Lower leg skin (tissue), 4 donors: Measurements from ENCODE around the gene C12orf57. TPM values are rescaled to one million over a fixed set of nuclear protein-coding genes. Genes with fewer than 3 reads are reported as not detected.

Experiments used
- DNase-seq, 2 donors: peaks; one replicate each; pipeline ENCODE4 v3.0.0-alpha.2; 2019; ENCODE audit warnings: low spot score in 2 of 2
- H3K4me3 ChIP-seq: fragments of 200-600 bp; sonication (generic); 2 replicates; pipeline ENCODE4 v1.5.1; 2017; ENCODE audit warnings: mild to moderate bottlenecking, low read depth; ENCODE audit not compliant: poor library complexity, severe bottlenecking
- POLR2A ChIP-seq, 2 donors: fragments of 450-650 bp; IDR thresholded peaks; one replicate each; pipeline ENCODE4 v1.6.1; 2016 to 2017; ENCODE audit warnings: antibody characterized with exemption in 2 of 2, mild to moderate bottlenecking in 1 of 2, moderate library complexity in 1 of 2
- WGBS, 2 donors: methylation state at CpG; one replicate each; pipeline ENCODE4 v1.1.5; 2018; 5-methylcytosine and 5-hydroxymethylcytosine counted together
- intact Hi-C: fragments of 100-400 bp; cut with DNase I; formaldehyde crosslinking; loops from one replicate; pipeline ENCODE4 v1.15.0; 2023; ENCODE audit warnings: low total_unique reads
- total RNA-seq, 4 donors: library from RNA; depleted of rRNA; stranded (reverse); fragments of >200 nt; gene quantifications; one replicate each; pipeline ENCODE4 v1.1.0, GENCODE V29; 2016
- TF ChIP-seq, protein P1 (sequence below), 3 donors: fragments of 450-650 bp; IDR thresholded peaks; one replicate each; pipeline ENCODE4 v1.5.1; 2016; ENCODE audit warnings: antibody characterized with exemption in 3 of 3, mild to moderate bottlenecking in 3 of 3, moderate library complexity in 2 of 3

C12orf57 gene
- total RNA-seq, 4 donors from 2014 or later = 341 to 526 (median 418) TPM

DNA sequence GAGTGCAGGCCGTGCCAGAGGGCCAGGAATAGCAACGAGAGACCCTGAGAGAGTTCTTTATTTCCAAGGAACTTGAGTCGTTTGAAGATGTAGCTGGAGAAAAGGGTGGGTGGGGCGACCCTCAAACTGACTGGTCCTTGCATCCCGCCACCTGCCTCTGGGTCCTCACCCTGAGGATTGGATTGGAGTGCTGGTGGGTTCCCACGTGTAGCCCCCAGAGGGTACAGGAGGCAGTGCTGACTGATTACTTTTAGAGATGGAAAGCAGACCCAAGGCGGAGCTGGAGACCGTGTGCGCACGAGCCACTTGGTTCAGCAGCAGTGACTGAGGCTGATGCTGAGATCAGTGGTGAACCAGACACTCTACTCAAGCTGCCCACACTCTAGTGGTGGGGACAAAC is 33.8 kb downstream of the C12orf57 start:
- no peak for TF ChIP-seq POLR2A (IDR thresholded peaks at IDR 0.05)
- TF ChIP-seq, protein P1, sequence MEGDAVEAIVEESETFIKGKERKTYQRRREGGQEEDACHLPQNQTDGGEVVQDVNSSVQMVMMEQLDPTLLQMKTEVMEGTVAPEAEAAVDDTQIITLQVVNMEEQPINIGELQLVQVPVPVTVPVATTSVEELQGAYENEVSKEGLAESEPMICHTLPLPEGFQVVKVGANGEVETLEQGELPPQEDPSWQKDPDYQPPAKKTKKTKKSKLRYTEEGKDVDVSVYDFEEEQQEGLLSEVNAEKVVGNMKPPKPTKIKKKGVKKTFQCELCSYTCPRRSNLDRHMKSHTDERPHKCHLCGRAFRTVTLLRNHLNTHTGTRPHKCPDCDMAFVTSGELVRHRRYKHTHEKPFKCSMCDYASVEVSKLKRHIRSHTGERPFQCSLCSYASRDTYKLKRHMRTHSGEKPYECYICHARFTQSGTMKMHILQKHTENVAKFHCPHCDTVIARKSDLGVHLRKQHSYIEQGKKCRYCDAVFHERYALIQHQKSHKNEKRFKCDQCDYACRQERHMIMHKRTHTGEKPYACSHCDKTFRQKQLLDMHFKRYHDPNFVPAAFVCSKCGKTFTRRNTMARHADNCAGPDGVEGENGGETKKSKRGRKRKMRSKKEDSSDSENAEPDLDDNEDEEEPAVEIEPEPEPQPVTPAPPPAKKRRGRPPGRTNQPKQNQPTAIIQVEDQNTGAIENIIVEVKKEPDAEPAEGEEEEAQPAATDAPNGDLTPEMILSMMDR (IDR thresholded peaks at IDR 0.05) = no peak
- 72 to 76% methylated on average over 10 of the region's 10 CpGs for WGBS, 2 donors
- no peak overlapping the region for H3K4me3 ChIP-seq
- no peak for DNase-seq
- intact Hi-C loops = no loop called here

DNA sequence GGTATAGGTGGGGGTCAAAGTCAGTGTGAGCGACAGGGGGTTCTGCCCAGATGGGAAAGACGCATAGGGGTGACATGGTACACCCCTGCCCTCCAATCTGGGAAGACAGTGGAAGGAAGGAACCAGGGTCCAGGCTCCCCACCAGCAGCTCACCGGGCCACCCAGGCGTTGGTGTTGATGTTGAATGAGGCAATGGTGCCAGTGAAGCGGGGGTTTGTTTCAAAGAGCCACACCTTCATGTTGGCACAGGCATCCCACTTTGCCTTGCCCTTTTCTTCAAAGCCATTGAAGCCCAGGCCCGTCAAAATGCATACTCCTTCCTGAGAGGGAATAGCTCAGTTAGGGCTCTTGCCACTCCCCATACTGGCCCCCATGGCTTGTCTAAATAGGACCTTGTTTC is 34.4 kb downstream of the C12orf57 start:
- intact Hi-C loops = no loop called here
- no peak overlapping the region for H3K4me3 ChIP-seq
- 66 to 74% methylated on average over 6 of the region's 6 CpGs for WGBS, 2 donors
- no peak for DNase-seq
- TF ChIP-seq POLR2A (IDR thresholded peaks at IDR 0.05) = no peak
- TF ChIP-seq, protein P1 (IDR thresholded peaks at IDR 0.05) = no peak

GRCh38 chr12:6978611-6979011 is 34.8 kb downstream of the C12orf57 start:
- 62 to 70% methylated on average over 3 of the region's 3 CpGs for WGBS, 2 donors
- intact Hi-C loops = no loop called here
- no peak for DNase-seq
- no peak overlapping the region for H3K4me3 ChIP-seq
- no peak for TF ChIP-seq POLR2A (IDR thresholded peaks at IDR 0.05)
- TF ChIP-seq, protein P1 (IDR thresholded peaks at IDR 0.05) = no peak

GRCh38 chr12:6979021-6979420 is 35.2 kb downstream of the C12orf57 start:
- intact Hi-C loops = no loop called here
- 55% methylated on average over 6 of the region's 6 CpGs for WGBS, 2 donors
- no peak overlapping the region for H3K4me3 ChIP-seq
- no peak for DNase-seq
- TF ChIP-seq POLR2A (IDR thresholded peaks at IDR 0.05) = no peak
- TF ChIP-seq, protein P1 (IDR thresholded peaks at IDR 0.05) = no peak

- no peak overlapping the region for H3K4me3 ChIP-seq
- intact Hi-C loops = no loop called here
- TF ChIP-seq, protein P1 (IDR thresholded peaks at IDR 0.05) = no peak
- TF ChIP-seq POLR2A (IDR thresholded peaks at IDR 0.05) = no peak
- 59 to 69% methylated on average over 3 of the region's 3 CpGs for WGBS, 2 donors
- no peak for DNase-seq
Measured at GRCh38 chr12:6979453-6979852, 35.6 kb downstream of the C12orf57 start.

DNA sequence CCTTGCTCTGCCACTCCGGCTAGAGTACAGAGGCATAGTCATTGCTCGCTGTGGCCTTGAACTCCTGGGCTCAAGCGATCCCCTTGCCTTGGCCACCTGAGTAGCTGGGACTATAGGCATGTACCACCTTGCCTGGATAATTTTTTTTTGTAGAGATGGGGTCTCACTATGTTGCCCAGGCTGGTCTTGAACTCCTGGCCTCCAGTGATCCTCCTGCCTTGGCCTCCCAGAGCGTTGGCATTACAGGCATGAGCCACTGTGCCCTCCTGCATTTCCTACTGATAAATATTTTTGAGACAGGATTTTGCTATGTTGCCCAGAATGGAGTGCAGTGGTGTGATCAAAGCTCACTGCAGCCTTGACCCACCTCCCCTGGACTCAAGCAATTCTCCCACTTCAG is 36.3 kb downstream of the C12orf57 start:
- WGBS, 2 donors = 94 to 95% methylated on average over 4 of the region's 4 CpGs
- H3K4me3 ChIP-seq = no peak overlapping the region
- no peak for DNase-seq
- intact Hi-C loops = no loop called here
- TF ChIP-seq, protein P1 (IDR thresholded peaks at IDR 0.05) = no peak
- no peak for TF ChIP-seq POLR2A (IDR thresholded peaks at IDR 0.05)
